Muscle layer of duodenum (tissue), 2 donors: ENCODE data around the gene TCF7L1.

ENCODE experiments used
- H3K27ac ChIP-seq: one replicate; pipeline ENCODE4 v1.7.0; 2013; ENCODE audit warnings: mild to moderate bottlenecking, low read length
- H3K27me3 ChIP-seq: one replicate; pipeline ENCODE4 v1.7.0; 2013; ENCODE audit warnings: low read depth, mild to moderate bottlenecking, control low read depth, low read length
- H3K36me3 ChIP-seq, 2 donors: one replicate each; pipeline ENCODE4 v1.7.0; 2013; ENCODE audit warnings: low read length in 2 of 2, control low read depth in 1 of 2, mild to moderate bottlenecking in 1 of 2; ENCODE audit not compliant: insufficient read depth in 2 of 2, control insufficient read depth in 1 of 2
- H3K4me1 ChIP-seq, 2 donors: one replicate each; pipeline ENCODE4 v1.7.0; 2013; ENCODE audit warnings: low read length in 2 of 2, mild to moderate bottlenecking in 2 of 2, control low read depth in 1 of 2, moderate library complexity in 1 of 2; ENCODE audit not compliant: insufficient read depth in 2 of 2, control insufficient read depth in 1 of 2
- H3K4me3 ChIP-seq, 2 donors: one replicate each; pipeline ENCODE4 v1.7.0; 2013; ENCODE audit warnings: low read length in 2 of 2, low read depth in 1 of 2, mild to moderate bottlenecking in 1 of 2
- H3K9me3 ChIP-seq, 2 donors: one replicate each; pipeline ENCODE4 v1.7.0; 2013; ENCODE audit warnings: low read length in 2 of 2, control low read depth in 1 of 2, mild to moderate bottlenecking in 1 of 2; ENCODE audit not compliant: control insufficient read depth in 1 of 2
- donor health status: healthy.

Gene TCF7L1

DNA sequence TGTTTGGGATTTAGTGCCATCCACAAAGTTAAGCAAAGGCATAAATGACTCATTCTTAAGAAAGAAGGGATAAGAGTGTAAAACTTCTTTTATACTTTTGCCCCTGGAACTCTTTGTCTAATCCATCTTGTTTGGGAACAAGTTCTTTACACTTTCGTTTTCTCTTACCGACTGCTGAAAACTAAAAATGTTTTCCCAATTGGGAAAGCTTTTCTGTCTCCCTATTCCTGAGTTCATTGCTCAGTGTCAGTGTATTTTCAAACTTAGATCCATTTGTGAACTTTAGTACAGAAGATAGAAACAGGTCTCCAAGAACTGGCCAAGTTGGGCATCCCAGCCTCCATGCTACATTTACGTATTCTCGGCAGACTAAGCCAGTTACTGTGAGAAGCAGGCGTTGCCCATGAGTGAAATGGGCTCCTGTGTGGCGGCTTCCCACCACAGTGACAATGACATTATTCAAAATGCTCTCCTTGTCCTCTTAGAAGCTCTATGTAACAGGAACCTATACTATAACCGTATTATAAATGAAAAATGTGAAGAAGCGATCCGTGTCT lies 142.9 kb downstream of the TCF7L1 start:
- Histone ChIP-seq H3K4me1 (peaks cover 3 to 45% of the 10 kb centered on the region in 2 donors), H3K36me3 (no peaks in the 10 kb centered on the region), H3K4me3 (peak overlapping the region; percentile 5 to 36), H3K27me3 (no peaks in the 10 kb centered on the region), H3K9me3 (no peaks in the 10 kb centered on the region), H3K27ac (peak overlapping the region; percentile 35)

DNA sequence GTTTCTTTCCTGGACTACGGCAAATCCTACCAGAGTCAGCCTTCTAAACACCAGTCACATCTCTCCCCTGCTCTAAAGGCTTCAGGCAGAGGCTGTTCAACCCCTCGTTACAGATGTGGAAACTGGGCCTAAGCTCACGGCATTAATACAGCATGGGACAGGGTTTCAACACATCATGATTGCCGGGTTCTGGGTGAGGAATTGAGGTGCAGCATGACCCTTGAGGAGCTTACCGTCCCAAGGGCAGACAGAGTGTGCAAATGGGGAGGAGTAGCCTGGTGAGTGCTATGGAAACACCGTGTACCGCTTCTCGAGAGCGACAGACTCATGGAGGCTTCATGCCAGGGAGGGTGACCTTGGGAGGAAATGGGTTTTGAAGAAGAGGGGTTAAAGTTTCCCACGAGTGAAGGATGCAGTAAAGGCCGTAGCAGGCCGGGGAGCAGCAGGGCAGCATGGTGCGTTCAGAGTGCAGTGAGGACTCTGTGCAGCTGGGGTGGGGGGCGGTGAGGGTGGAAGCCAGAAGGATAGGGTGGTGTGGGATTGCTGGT lies 143.5 kb downstream of the TCF7L1 start:
- H3K4me1 ChIP-seq, result peaks cover 3 to 45% of the 10 kb centered on the region in 2 donors
- H3K27me3 ChIP-seq, result no peaks in the 10 kb centered on the region
- peak overlapping the region; percentile 35 for H3K27ac ChIP-seq
- H3K9me3 ChIP-seq, result no peaks in the 10 kb centered on the region
- H3K36me3 ChIP-seq, result no peaks in the 10 kb centered on the region
- H3K4me3 ChIP-seq, result peak overlapping the region; percentile 5 to 36

DNA sequence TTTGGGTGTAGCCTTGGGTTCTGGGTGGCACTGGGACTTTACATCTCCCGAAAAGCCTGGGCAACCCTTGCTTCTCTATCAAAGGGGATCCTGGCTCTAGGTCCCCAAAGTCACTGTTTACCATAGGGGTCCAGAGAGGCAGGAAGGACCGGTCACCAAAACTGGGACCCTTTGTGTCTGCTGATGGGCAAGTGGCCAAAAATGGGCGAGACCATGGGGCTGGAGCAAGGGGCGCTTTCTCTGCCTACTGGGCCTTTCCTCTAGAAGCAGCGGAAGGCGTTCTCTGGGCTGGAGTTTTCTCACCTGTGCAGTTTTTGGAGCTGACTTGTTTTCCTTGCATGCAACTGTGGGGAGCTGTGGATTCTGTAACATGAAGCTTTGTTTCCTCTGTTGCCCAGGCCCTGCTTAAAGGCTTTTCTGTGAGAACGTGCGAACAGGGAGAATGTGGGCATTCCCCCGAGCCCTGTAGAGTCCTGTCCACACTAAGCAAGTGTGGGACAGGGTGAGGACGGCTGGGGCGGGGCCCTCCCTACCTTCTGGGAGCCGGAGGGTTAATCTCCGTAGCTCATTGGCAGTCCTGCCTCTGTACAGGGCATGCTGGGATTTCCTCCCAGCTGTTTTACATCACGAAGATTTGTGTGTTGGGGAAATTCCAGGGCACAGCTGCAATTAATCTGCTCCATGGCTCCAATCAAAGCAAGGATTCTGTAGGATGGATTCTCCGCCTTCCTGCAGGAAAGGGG lies 144.4 kb downstream of the TCF7L1 start:
- Histone ChIP-seq H3K27ac (no peak overlapping the region), H3K36me3 (no peaks in the 10 kb centered on the region), H3K27me3 (no peaks in the 10 kb centered on the region), H3K4me1 (peaks cover 3 to 50% of the 10 kb centered on the region in 2 donors), H3K4me3 (peak overlapping the region in 1 of 2 donors; percentile 10), H3K9me3 (no peaks in the 10 kb centered on the region)

DNA sequence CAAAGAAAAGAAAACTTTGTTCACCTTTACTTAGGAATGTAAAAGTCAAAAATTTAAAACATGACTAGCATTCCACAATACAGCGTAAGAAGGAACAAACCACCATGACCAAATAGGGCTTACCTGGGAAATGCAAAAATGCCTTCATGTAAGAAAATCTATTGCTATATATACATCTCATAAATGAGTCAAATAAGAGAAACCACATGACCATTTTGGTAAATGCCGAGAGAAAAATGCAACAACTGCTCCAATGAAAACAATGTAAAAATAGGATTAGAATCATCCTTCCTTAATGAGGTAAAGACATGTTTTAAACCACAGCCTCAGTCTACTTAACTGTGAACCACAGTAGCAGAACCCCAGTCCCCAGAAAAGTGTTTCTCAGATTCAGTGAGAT lies 145.2 kb downstream of the TCF7L1 start:
- no peaks in the 10 kb centered on the region for H3K27me3 ChIP-seq
- H3K36me3 ChIP-seq, result no peaks in the 10 kb centered on the region
- no peaks in the 10 kb centered on the region for H3K9me3 ChIP-seq
- no peak overlapping the region for H3K27ac ChIP-seq
- H3K4me1 ChIP-seq, result peaks cover 3 to 50% of the 10 kb centered on the region in 2 donors
- H3K4me3 ChIP-seq, result no peak overlapping the region

DNA sequence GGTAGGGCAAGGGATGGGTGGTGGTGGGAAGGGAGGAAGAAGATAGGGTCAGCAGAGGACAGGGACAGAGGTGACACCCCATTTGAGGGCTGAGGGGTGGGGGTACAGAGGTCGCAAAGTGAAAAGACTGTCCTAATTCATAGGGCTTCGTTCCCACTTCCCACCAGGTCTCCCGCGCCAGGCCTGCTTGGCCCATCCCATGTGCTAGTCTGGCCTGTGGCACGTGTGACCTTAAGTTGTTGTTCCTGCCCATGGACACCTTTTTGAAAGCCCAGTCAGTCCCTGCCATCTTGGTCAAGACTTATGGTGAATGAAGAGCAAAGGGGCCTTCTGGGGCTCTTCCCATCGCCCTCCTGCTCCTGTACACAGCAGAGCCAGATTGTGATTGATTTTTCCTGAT lies 148.4 kb downstream of the TCF7L1 start:
- no peaks in the 10 kb centered on the region for H3K36me3 ChIP-seq
- peaks cover 3 to 34% of the 10 kb centered on the region in 2 donors for H3K4me1 ChIP-seq
- H3K27me3 ChIP-seq, result no peaks in the 10 kb centered on the region
- no peak overlapping the region for H3K4me3 ChIP-seq
- no peaks in the 10 kb centered on the region for H3K9me3 ChIP-seq
- no peak overlapping the region for H3K27ac ChIP-seq

DNA sequence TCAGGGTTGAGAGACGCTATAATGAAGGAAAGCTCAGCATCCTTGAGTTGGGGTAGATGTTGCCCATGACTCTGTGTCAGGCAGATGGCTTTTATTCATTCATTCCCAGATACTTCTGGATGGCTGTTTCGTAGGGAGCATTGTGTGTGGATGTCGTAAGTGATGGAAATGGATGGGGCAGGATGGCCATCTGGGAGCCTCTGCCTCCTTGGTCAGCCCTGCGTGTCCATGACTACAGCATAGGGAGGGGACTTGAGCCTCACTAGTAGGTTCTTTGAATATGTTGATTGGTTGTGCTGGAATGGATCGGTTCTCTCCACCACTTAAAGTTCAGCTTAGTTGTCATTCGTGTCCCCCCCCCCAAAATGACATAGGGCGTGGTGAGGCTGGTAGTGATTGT lies 149.7 kb downstream of the TCF7L1 start:
- H3K9me3 ChIP-seq, result no peaks in the 10 kb centered on the region
- no peak overlapping the region for H3K4me3 ChIP-seq
- no peaks in the 10 kb centered on the region for H3K27me3 ChIP-seq
- peaks cover 0 to 20% of the 10 kb centered on the region in 2 donors for H3K4me1 ChIP-seq
- H3K36me3 ChIP-seq, result peaks cover 0 to 9% of the 10 kb centered on the region in 2 donors
- H3K27ac ChIP-seq, result no peak overlapping the region

DNA sequence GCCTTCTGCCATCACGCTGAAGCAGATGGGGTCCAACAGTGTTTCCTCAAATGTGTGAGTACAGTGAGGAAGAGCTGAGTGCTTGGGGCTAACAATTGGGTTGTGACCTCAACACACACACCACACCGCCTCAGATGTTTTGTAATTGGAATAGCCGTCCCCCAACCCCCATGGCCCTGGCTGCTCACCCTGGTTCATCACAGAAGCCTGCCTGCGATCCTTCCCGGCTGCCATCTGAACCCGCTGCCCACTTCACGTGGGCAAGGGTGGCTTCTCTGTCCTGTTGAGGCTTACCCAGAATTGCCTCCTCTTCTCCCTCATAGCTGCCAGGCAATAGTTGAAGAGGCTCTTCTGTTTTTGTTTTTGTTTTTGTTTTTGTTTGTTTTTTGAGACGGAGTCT lies 150.4 kb downstream of the TCF7L1 start:
- H3K36me3 ChIP-seq, result peaks cover 0 to 9% of the 10 kb centered on the region in 2 donors
- H3K27me3 ChIP-seq, result no peaks in the 10 kb centered on the region
- no peak overlapping the region for H3K4me3 ChIP-seq
- no peaks in the 10 kb centered on the region for H3K9me3 ChIP-seq
- H3K27ac ChIP-seq, result no peak overlapping the region
- peaks cover 0 to 13% of the 10 kb centered on the region in 2 donors for H3K4me1 ChIP-seq

DNA sequence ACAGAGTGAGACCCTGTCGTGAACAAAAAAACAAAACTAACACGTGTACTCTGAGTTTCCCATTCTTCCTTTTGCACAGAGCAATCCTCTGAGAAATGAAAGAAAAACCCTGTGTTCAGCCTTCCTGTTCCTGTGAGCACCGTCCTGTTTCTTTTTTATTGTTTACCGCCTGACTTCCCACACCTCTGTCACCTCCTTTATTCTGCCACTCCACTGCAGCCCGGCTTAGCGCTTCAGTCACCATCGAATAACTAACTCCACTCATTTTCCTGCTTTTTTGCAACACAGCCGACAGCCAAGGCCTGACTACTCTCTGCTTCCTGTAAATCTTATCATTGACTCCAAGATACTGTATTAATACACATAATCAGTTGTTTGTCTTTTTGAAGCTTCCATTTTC lies 153.7 kb downstream of the TCF7L1 start:
- H3K4me3 ChIP-seq, result no peak overlapping the region
- no peaks in the 10 kb centered on the region for H3K27me3 ChIP-seq
- peaks cover 0 to 12% of the 10 kb centered on the region in 2 donors for H3K4me1 ChIP-seq
- peaks cover 0 to 11% of the 10 kb centered on the region in 2 donors for H3K36me3 ChIP-seq
- H3K9me3 ChIP-seq, result no peaks in the 10 kb centered on the region
- H3K27ac ChIP-seq, result no peak overlapping the region

DNA sequence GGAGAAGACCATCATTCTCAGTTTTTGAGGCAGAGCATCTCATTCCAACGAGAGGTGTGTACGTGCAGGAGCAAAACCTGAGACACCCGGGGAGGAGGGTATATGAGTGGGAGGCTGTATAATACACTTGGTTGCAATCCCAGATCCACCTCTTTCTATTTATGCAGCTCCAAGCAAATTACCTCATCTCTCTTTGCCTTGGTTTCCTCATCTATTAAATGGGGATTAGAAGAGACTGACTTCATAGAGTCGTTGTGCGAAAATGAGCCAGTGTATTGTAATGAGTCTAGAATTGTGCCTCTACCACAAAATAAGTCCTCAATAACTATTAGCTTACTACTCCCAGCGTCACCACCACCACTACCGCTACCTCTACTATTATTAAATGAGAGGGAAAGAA lies 154.5 kb downstream of the TCF7L1 start:
- Histone ChIP-seq H3K27me3 (no peaks in the 10 kb centered on the region), H3K4me1 (peaks cover 0 to 6% of the 10 kb centered on the region in 2 donors), H3K4me3 (no peak overlapping the region), H3K36me3 (peaks cover 0 to 11% of the 10 kb centered on the region in 2 donors), H3K27ac (peak overlapping the region; percentile 46), H3K9me3 (no peaks in the 10 kb centered on the region)

DNA sequence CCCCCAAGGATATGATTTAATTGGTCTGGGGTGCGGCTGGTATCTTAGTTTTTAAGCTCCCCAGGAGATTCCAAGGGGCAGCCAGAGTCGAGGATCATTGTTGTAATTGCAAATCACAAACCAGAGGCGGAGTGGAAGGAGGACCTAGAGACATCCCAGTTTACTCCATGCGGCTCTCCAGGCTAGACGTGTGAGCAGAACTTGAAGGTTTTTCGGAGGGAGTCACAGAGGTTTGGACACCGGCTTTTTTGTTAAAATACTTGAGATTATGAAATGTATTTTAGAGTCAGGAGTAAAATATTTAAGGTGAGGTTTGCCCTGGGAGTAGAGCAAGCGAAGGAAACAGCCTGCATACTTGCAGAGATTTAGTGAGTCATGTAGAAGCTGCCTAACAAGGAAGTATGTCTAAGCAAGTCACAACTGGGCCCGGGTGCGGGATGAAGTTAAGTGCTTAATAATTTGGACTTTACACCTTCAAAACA lies 155.1 kb downstream of the TCF7L1 start:
- Histone ChIP-seq H3K4me3 (no peak overlapping the region), H3K36me3 (peaks cover 0 to 11% of the 10 kb centered on the region in 2 donors), H3K27me3 (no peaks in the 10 kb centered on the region), H3K9me3 (no peaks in the 10 kb centered on the region), H3K27ac (peak overlapping the region; percentile 46), H3K4me1 (peaks cover 0 to 6% of the 10 kb centered on the region in 2 donors)

DNA sequence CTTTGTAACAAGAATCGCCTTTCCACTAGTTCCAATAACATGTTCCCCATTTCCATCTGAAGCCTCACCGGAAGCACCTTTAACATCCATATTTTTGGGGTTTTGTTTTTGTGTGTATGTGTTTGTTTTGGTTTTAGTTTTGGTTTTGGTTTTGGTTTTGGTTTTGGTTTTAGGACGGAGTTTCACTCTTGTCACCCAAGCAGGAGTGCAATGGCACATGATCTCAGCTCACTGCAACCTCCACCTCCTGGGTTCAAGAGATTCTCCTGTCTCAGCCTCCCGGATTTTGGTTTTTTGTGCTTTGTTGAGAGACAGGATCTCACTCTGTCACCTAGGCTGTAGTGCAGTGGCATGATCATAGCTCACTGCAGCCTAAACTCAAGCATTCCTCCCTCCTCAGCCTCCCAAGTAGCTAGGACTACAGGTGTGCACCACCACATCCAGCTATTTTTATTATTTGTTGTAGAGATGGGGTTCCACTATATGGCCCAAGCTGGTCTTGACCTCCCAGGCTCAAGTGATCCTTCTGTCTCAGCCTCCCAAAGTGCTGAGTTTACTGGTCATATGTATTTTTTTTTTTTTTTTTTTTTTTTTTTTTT lies 158.3 kb downstream of the TCF7L1 start:
- no peak overlapping the region for H3K4me3 ChIP-seq
- H3K9me3 ChIP-seq, result no peaks in the 10 kb centered on the region
- H3K27me3 ChIP-seq, result no peaks in the 10 kb centered on the region
- peaks cover 0 to 11% of the 10 kb centered on the region in 2 donors for H3K36me3 ChIP-seq
- H3K27ac ChIP-seq, result no peak overlapping the region
- no peaks in the 10 kb centered on the region for H3K4me1 ChIP-seq
